Caco-2 (cell line): ENCODE data around the gene UBE2J1. TPM values are rescaled to one million over a fixed set of nuclear protein-coding genes. Genes with fewer than 3 reads are reported as not detected.

ENCODE experiments used
- BruUV-seq: library from RNA; stranded (reverse); fragments of 400-500 nt; replicated peaks from 2 replicates; lab custom pipeline; 2021; lab: Mats Ljungman, UMichigan
- CTCF ChIA-PET: fragments of 300-600 bp; sonication (Branson Sonifier 250); formaldehyde crosslinking; loops from one replicate; lab custom pipeline; 2022; ENCODE audit warnings: antibody characterized with exemption; lab: Charles Lee
- POLR2A ChIA-PET: fragments of 300-600 bp; sonication (Branson Sonifier 250); formaldehyde crosslinking; loops from one replicate; lab custom pipeline; 2022; ENCODE audit warnings: antibody characterized with exemption; lab: Charles Lee
- DNase-seq, 2 experiments: peaks; one replicate each; pipeline versions ENCODE4 v3.0.0 to v3.0.0-alpha.2; 2020 to 2022
- H3K27me3 ChIP-seq: replicated peaks from 2 replicates; pipeline ENCODE4 v1.6.0; 2011; ENCODE audit warnings: low read length; ENCODE audit not compliant: control insufficient read depth, insufficient read depth
- H3K36me3 ChIP-seq: 2 replicates; pipeline ENCODE4 v1.5.1; 2011; ENCODE audit warnings: low read length; ENCODE audit not compliant: control insufficient read depth, insufficient read depth
- H3K4me1 ChIP-seq: fragments of 250-450 bp; sonication (Bioruptor Pico); 2 replicates; pipeline ENCODE4 v1.5.1; 2020; ENCODE audit warnings: mild to moderate bottlenecking
- H3K4me3 ChIP-seq: 2 replicates; pipeline ENCODE4 v1.5.1; 2011; ENCODE audit warnings: low read depth, mild to moderate bottlenecking, control low read depth, low read length
- H3K9me3 ChIP-seq: fragments of 250-450 bp; sonication (Bioruptor Pico); 2 replicates; pipeline ENCODE4 v1.5.1; 2020; ENCODE audit warnings: mild to moderate bottlenecking, moderate library complexity
- H3K27ac Mint-ChIP-seq: one replicate; pipeline ENCODE4 v1.8.0; 2022; ENCODE audit warnings: mixed read lengths; ENCODE audit not compliant: unreplicated experiment
- H3K27me3 Mint-ChIP-seq: one replicate; pipeline ENCODE4 v1.8.0; 2022; ENCODE audit warnings: mixed read lengths; ENCODE audit not compliant: insufficient read depth, unreplicated experiment
- H3K36me3 Mint-ChIP-seq: one replicate; pipeline ENCODE4 v1.8.0; 2022; ENCODE audit warnings: mild to moderate bottlenecking, mixed read lengths; ENCODE audit not compliant: insufficient read depth, unreplicated experiment
- H3K4me1 Mint-ChIP-seq: one replicate; pipeline ENCODE4 v1.8.0; 2022; ENCODE audit warnings: low read depth, mixed read lengths; ENCODE audit not compliant: unreplicated experiment
- H3K4me3 Mint-ChIP-seq: one replicate; pipeline ENCODE4 v1.8.0; 2022; ENCODE audit warnings: mild to moderate bottlenecking, moderate library complexity, mixed read lengths; ENCODE audit not compliant: unreplicated experiment
- H3K9me3 Mint-ChIP-seq: one replicate; pipeline ENCODE4 v1.8.0; 2022; ENCODE audit warnings: mixed read lengths; ENCODE audit not compliant: unreplicated experiment
- intact Hi-C: fragments of 100-400 bp; cut with micrococcal nuclease; formaldehyde crosslinking; loops from one replicate; pipeline ENCODE4 v1.10.0; 2022; ENCODE audit not compliant: unreplicated experiment
- total RNA-seq: library from RNA; stranded (reverse); gene quantifications from 2 replicates; pipeline ENCODE4 v1.2.3, GENCODE V29; 2022
- TF ChIP-seq, protein P1 (sequence below), 2 experiments: fragments of 200-600 bp in 1 of 2; IDR thresholded peaks; 1 replicate in 1 of 2; 2 replicates in 1 of 2; pipeline versions ENCODE4 v1.5.1 to v1.8.0; 2011 to 2022; ENCODE audit warnings: antibody characterized with exemption in 1 of 2, control low read depth in 1 of 2, inconsistent platforms in 1 of 2, low read depth in 1 of 2, low read length in 1 of 2, mild to moderate bottlenecking in 1 of 2, moderate library complexity in 1 of 2; ENCODE audit not compliant: insufficient read depth in 1 of 2, severe bottlenecking in 1 of 2, unreplicated experiment in 1 of 2

Gene UBE2J1
- total RNA-seq, 1 experiment from 2014 or later, result 23.5 TPM

GRCh38 chr6:89381031-89381430 lies 28.5 kb upstream of the UBE2J1 start:
- no peaks in the 10 kb centered on the region for H3K4me1 ChIP-seq
- H3K9me3 ChIP-seq, result no peaks in the 10 kb centered on the region
- Mint-ChIP-seq H3K4me3 (no peak overlapping the region), H3K9me3 (no peaks in the 10 kb centered on the region), H3K4me1 (no peaks in the 10 kb centered on the region), H3K36me3 (no peaks in the 10 kb centered on the region), H3K27ac (no peak overlapping the region), H3K27me3 (peaks cover 3% of the 10 kb centered on the region)
- H3K27me3 ChIP-seq, result no peaks in the 10 kb centered on the region
- no TSS peak for BruUV-seq
- intact Hi-C loops, result no loop called here
- no peaks in the 10 kb centered on the region for H3K36me3 ChIP-seq
- TF ChIP-seq, protein P1, sequence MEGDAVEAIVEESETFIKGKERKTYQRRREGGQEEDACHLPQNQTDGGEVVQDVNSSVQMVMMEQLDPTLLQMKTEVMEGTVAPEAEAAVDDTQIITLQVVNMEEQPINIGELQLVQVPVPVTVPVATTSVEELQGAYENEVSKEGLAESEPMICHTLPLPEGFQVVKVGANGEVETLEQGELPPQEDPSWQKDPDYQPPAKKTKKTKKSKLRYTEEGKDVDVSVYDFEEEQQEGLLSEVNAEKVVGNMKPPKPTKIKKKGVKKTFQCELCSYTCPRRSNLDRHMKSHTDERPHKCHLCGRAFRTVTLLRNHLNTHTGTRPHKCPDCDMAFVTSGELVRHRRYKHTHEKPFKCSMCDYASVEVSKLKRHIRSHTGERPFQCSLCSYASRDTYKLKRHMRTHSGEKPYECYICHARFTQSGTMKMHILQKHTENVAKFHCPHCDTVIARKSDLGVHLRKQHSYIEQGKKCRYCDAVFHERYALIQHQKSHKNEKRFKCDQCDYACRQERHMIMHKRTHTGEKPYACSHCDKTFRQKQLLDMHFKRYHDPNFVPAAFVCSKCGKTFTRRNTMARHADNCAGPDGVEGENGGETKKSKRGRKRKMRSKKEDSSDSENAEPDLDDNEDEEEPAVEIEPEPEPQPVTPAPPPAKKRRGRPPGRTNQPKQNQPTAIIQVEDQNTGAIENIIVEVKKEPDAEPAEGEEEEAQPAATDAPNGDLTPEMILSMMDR (IDR thresholded peaks at IDR 0.05; ENCODE audit: insufficient read depth in 1 of 2, low read depth in 1 of 2, low read length in 1 of 2, severe bottlenecking in 1 of 2, unreplicated experiment in 1 of 2), result no peak
- no peak overlapping the region for H3K4me3 ChIP-seq
- no peak for DNase-seq
- ChIA-PET CTCF (interaction anchor here (0.9 kb wide), 1 partner anchor 9 kb away, joined by 4 read pairs; no protein-coding TSS in a partner anchor), POLR2A (no interaction called here)

DNA sequence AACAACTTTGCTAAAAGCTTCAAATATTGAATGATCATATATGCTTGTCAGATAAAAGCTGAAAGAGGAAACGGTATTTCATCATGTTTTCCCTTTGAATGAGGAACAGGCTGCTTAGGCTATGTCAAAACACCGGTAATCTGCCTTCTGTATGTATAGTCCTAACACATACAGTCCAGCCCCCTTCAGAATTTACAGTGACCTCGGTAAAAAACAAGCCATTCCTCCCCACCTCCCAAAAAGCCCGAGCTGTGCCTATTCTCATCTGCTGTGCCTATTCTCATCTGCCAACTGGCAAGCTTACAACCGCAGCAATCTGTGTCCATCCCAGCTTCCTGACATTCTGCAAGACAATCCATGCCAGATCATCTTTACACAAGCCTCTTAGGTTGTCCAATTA lies 26.8 kb upstream of the UBE2J1 start:
- no peak overlapping the region for H3K4me3 Mint-ChIP-seq
- Histone ChIP-seq H3K9me3 (no peaks in the 10 kb centered on the region), H3K4me3 (no peak overlapping the region), H3K27me3 (no peaks in the 10 kb centered on the region), H3K36me3 (no peaks in the 10 kb centered on the region), H3K4me1 (no peaks in the 10 kb centered on the region)
- POLR2A ChIA-PET, result no interaction called here
- H3K9me3 Mint-ChIP-seq, result no peaks in the 10 kb centered on the region
- no peaks in the 10 kb centered on the region for H3K36me3 Mint-ChIP-seq
- CTCF ChIA-PET, result no interaction called here
- no peak overlapping the region for H3K27ac Mint-ChIP-seq
- intact Hi-C loops, result loop anchor here (5.0 kb wide), 2 partner anchors 33 to 53 kb away; partner anchors contain the start of genes ANKRD6 and RRAGD
- no peaks in the 10 kb centered on the region for H3K4me1 Mint-ChIP-seq
- peaks cover 3% of the 10 kb centered on the region for H3K27me3 Mint-ChIP-seq
- BruUV-seq, result no TSS peak
- no peak for DNase-seq
- TF ChIP-seq, protein P1 (IDR thresholded peaks at IDR 0.05; ENCODE audit: insufficient read depth in 1 of 2, low read depth in 1 of 2, low read length in 1 of 2, severe bottlenecking in 1 of 2, unreplicated experiment in 1 of 2), result no peak

DNA sequence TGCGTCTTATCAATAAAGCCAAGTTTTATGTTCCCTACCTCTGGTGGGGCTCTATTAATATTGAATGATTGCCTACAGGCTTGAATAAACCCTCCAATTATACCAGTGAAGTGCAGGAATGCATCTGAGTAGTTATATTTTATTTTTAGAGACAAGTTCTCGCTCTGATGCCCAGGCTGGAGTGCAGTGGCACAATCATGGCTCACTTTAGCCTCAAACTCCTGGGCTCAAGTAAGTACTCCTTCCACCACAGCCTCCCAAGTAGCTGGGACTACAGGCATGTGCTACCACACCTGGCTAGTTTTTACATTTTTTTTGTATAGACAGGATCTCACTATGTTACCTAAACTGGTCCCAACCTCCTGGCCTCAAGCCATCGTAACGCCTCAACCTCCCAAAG lies 26.1 kb upstream of the UBE2J1 start:
- ChIA-PET POLR2A (no interaction called here), CTCF (no interaction called here)
- Mint-ChIP-seq H3K27ac (no peak overlapping the region), H3K27me3 (peaks cover 3% of the 10 kb centered on the region), H3K4me3 (no peak overlapping the region), H3K4me1 (no peaks in the 10 kb centered on the region), H3K36me3 (no peaks in the 10 kb centered on the region), H3K9me3 (no peaks in the 10 kb centered on the region)
- no peaks in the 10 kb centered on the region for H3K27me3 ChIP-seq
- no peak overlapping the region for H3K4me3 ChIP-seq
- no peaks in the 10 kb centered on the region for H3K4me1 ChIP-seq
- DNase-seq, result no peak
- H3K36me3 ChIP-seq, result no peaks in the 10 kb centered on the region
- H3K9me3 ChIP-seq, result no peaks in the 10 kb centered on the region
- TF ChIP-seq, protein P1 (IDR thresholded peaks at IDR 0.05; ENCODE audit: insufficient read depth in 1 of 2, low read depth in 1 of 2, low read length in 1 of 2, severe bottlenecking in 1 of 2, unreplicated experiment in 1 of 2), result no peak
- no TSS peak for BruUV-seq
- intact Hi-C loops, result loop anchor here (5.0 kb wide), 2 partner anchors 34 to 54 kb away; partner anchors contain the start of genes ANKRD6 and RRAGD
